ENCODE results near the gene SDCBP2. TPM values are rescaled to one million over a fixed set of nuclear protein-coding genes. Genes with fewer than 3 reads are reported as not detected.

SDCBP2 gene
- total and polyA plus RNA-seq, 2 donors (not counting 1 experiment from before 2014, with no cell fraction given) = 1.2 to 1.3 TPM

DNA sequence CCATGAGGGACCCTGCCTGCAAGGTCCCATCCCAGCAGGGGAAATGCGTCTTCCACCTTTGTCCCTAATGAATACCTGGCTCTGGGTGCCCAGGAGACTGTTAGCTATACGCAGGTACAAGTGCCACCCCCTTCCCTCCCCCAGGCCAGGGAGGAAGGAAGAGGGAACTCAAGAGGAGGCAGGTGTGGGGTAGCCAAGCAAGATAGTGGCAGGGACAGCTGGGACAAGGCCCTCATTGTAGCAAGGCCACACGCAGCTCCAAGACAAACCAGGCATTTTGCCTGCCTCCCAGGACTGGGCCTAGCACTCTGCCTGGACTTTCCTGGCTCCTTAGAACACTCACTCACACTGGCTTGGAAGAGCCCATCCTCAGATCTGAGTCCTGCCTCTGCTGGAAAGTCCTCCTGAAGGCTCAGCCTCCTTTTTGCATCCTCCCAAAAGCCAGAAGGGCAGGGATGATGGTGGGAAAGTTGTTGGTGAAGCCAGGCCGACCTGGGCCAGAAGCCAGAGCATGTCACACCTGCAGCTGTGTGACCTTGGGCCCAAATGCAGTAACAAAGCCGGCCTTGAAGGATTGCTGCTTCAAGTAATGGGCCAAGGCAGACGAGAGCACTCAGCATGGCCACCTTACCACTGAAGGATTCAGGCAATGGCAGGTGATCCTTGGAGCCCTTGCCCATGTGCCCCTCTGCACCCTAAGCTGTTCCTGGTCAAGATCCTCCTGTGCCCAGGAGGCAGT is 35.1 kb downstream of the SDCBP2 start:
- ChIA-PET POLR2A (no interaction called here), CTCF (no interaction called here)
- 81% methylated on average over 5 of the region's 6 CpGs for WGBS (ENCODE audit: insufficient coverage)
- Histone ChIP-seq H4K20me1 (ENCODE audit: control insufficient read depth, insufficient read depth, low read length, poor library complexity, severe bottlenecking) (no peaks in the 10 kb centered on the region), H3K79me2 (ENCODE audit: control insufficient read depth, insufficient read depth, low read length) (no peaks in the 10 kb centered on the region), H3K4me1 (ENCODE audit: control insufficient read depth in 2 of 2, insufficient read depth in 2 of 2, low read length in 2 of 2) (no peaks in the 10 kb centered on the region), H3K36me3 (replicated peaks in 1 of 2; ENCODE audit: control extremely low read depth in 1 of 2, control insufficient read depth in 1 of 2, extremely low read depth in 1 of 2, insufficient read depth in 2 of 2, low read length in 1 of 2) (no peaks in the 10 kb centered on the region), H3K9me3 (ENCODE audit: control extremely low read depth in 1 of 3, control insufficient read depth in 2 of 3, insufficient read depth in 1 of 3, low read length in 2 of 3) (no peaks in the 10 kb centered on the region), H2AFZ (ENCODE audit: insufficient read depth, low read depth, low read length, poor library complexity, severe bottlenecking) (no peak overlapping the region), H3K4me3 (ENCODE audit: control extremely low read depth in 1 of 5, extremely low read depth in 1 of 5, insufficient read depth in 1 of 5, low read depth in 2 of 5, low read length in 4 of 5) (no peak overlapping the region), H3K27ac (ENCODE audit: low read length in 2 of 2) (no peak overlapping the region), H3K9ac (ENCODE audit: low read length) (no peak overlapping the region), H3K27me3 (replicated peaks in 1 of 4; ENCODE audit: control extremely low read depth in 1 of 4, control insufficient read depth in 3 of 4, insufficient read depth in 4 of 4, low read length in 3 of 4) (no peaks in the 10 kb centered on the region), H3K4me2 (replicated peaks; ENCODE audit: low read depth, low read length, poor library complexity, severe bottlenecking) (no peak overlapping the region)
- no peaks in the 10 kb centered on the region for H3K9me3 Mint-ChIP-seq (ENCODE audit: insufficient read depth)
- TF ChIP-seq EZH2 (IDR thresholded peaks at IDR 0.05; ENCODE audit: borderline replicate concordance, insufficient read depth, low read depth, low read length, poor library complexity, severe bottlenecking) (no peak), CTCF (IDR thresholded peaks at IDR 0.05) (no peak)
- intact Hi-C loops (cut with micrococcal nuclease) = no loop called here
- H3K4me1 Mint-ChIP-seq = no peaks in the 10 kb centered on the region
- ATAC-seq (ENCODE audit: low read depth) (no peak), DNase-seq (no peak)
- no peaks in the 10 kb centered on the region for H3K27me3 Mint-ChIP-seq
- no peak overlapping the region for H3K27ac Mint-ChIP-seq
- no peak overlapping the region for H3K4me3 Mint-ChIP-seq

- H3K4me1 Mint-ChIP-seq = no peaks in the 10 kb centered on the region
- H3K4me1 ChIP-seq (ENCODE audit: control insufficient read depth in 2 of 2, insufficient read depth in 2 of 2, low read length in 2 of 2) = no peaks in the 10 kb centered on the region
- ATAC-seq (ENCODE audit: low read depth) (no peak), DNase-seq (no peak)
- no peak overlapping the region for H3K4me3 Mint-ChIP-seq
- H3K27ac Mint-ChIP-seq = no peak overlapping the region
- H3K27me3 Mint-ChIP-seq = no peaks in the 10 kb centered on the region
- no peak overlapping the region for H3K4me3 ChIP-seq (ENCODE audit: control extremely low read depth in 1 of 5, extremely low read depth in 1 of 5, insufficient read depth in 1 of 5, low read depth in 2 of 5, low read length in 4 of 5)
- WGBS (ENCODE audit: insufficient coverage) = no CpG with 5 or more reads among the region's 1 CpG
- no peak overlapping the region for H2AFZ ChIP-seq (ENCODE audit: insufficient read depth, low read depth, low read length, poor library complexity, severe bottlenecking)
- ChIA-PET POLR2A (no interaction called here), CTCF (no interaction called here)
- TF ChIP-seq EZH2 (IDR thresholded peaks at IDR 0.05; ENCODE audit: borderline replicate concordance, insufficient read depth, low read depth, low read length, poor library complexity, severe bottlenecking) (no peak), CTCF (IDR thresholded peaks at IDR 0.05) (no peak)
- H4K20me1 ChIP-seq (ENCODE audit: control insufficient read depth, insufficient read depth, low read length, poor library complexity, severe bottlenecking) = no peaks in the 10 kb centered on the region
- no peaks in the 10 kb centered on the region for H3K9me3 Mint-ChIP-seq (ENCODE audit: insufficient read depth)
- no peaks in the 10 kb centered on the region for H3K9me3 ChIP-seq (ENCODE audit: control extremely low read depth in 1 of 3, control insufficient read depth in 2 of 3, insufficient read depth in 1 of 3, low read length in 2 of 3)
- H3K4me2 ChIP-seq (replicated peaks; ENCODE audit: low read depth, low read length, poor library complexity, severe bottlenecking) = no peak overlapping the region
- H3K27ac ChIP-seq (ENCODE audit: low read length in 2 of 2) = no peak overlapping the region
- no peak overlapping the region for H3K9ac ChIP-seq (ENCODE audit: low read length)
- intact Hi-C loops (cut with micrococcal nuclease) = no loop called here
- no peaks in the 10 kb centered on the region for H3K27me3 ChIP-seq (replicated peaks in 1 of 4; ENCODE audit: control extremely low read depth in 1 of 4, control insufficient read depth in 3 of 4, insufficient read depth in 4 of 4, low read length in 3 of 4)
- no peaks in the 10 kb centered on the region for H3K79me2 ChIP-seq (ENCODE audit: control insufficient read depth, insufficient read depth, low read length)
- H3K36me3 ChIP-seq (replicated peaks in 1 of 2; ENCODE audit: control extremely low read depth in 1 of 2, control insufficient read depth in 1 of 2, extremely low read depth in 1 of 2, insufficient read depth in 2 of 2, low read length in 1 of 2) = no peaks in the 10 kb centered on the region
Observed at GRCh38 chr20:1292620-1293019, 36.3 kb downstream of the SDCBP2 start.
